Measurements from ENCODE around the gene MROH9.
"Not testable (repeated sequence)": the region's sequence is repeated elsewhere in the genome, so short reads cannot be mapped to it uniquely, and the experiment has no call there.

Gene MROH9

GRCh38 chr1:170935231-170935630 is at the start of gene MROH9:
Gene MROH9, plus strand, starts transcription at chr1:170935534. Its CDS starts 10,023 bp downstream, at chr1:170945557.
- no peak for DNase-seq (ENCODE audit: low spot score)

GRCh38 chr1:170885551-170885950 is 49.8 kb upstream of the MROH9 start:
- DNase-seq (ENCODE audit: low spot score): no peak

- DNase-seq (ENCODE audit: low spot score): no peak
Measured at GRCh38 chr1:170886460-170886859, 48.9 kb upstream of the MROH9 start.

- DNase-seq (ENCODE audit: low spot score): no peak
Measured at GRCh38 chr1:170887726-170888125, 47.6 kb upstream of the MROH9 start.

- no peak for DNase-seq (ENCODE audit: low spot score)
Measured at GRCh38 chr1:170891872-170892271, 43.5 kb upstream of the MROH9 start.

- no peak for DNase-seq (ENCODE audit: low spot score)
Measured at GRCh38 chr1:170893655-170894297, 41.6 kb upstream of the MROH9 start.

GRCh38 chr1:170903961-170904360 is 31.4 kb upstream of the MROH9 start:
- DNase-seq (ENCODE audit: low spot score): no peak

GRCh38 chr1:170908942-170909341 is 26.4 kb upstream of the MROH9 start:
- DNase-seq (ENCODE audit: low spot score): no peak

GRCh38 chr1:170910273-170910672 is 25.1 kb upstream of the MROH9 start:
- DNase-seq (ENCODE audit: low spot score): no peak

GRCh38 chr1:170917373-170917772 is 18.0 kb upstream of the MROH9 start:
- DNase-seq (ENCODE audit: low spot score): no peak

- not testable (repeated sequence) for DNase-seq (ENCODE audit: low spot score)
Measured at GRCh38 chr1:170924656-170925055, 10.7 kb upstream of the MROH9 start.

GRCh38 chr1:170927955-170928840 is 7.1 kb upstream of the MROH9 start:
- DNase-seq (ENCODE audit: low spot score): no peak

GRCh38 chr1:170929412-170929834 is 5.9 kb upstream of the MROH9 start:
- no peak for DNase-seq (ENCODE audit: low spot score)

- DNase-seq (ENCODE audit: low spot score): peak; percentile 17
Measured at GRCh38 chr1:170929835-170930554, 5.3 kb upstream of the MROH9 start.

- no peak for DNase-seq (ENCODE audit: low spot score)
Measured at GRCh38 chr1:170931650-170932049, 3.7 kb upstream of the MROH9 start.

- DNase-seq (ENCODE audit: low spot score): no peak
Measured at GRCh38 chr1:170932236-170932635, 3.1 kb upstream of the MROH9 start.

GRCh38 chr1:170938281-170938680 is 2.9 kb downstream of the MROH9 start:
- DNase-seq (ENCODE audit: low spot score): no peak

GRCh38 chr1:170939476-170939875 is 4.1 kb downstream of the MROH9 start:
- DNase-seq (ENCODE audit: low spot score): no peak

GRCh38 chr1:170951744-170952143 is 16.4 kb downstream of the MROH9 start:
- DNase-seq (ENCODE audit: low spot score): not testable (repeated sequence)

- DNase-seq (ENCODE audit: low spot score): no peak
Measured at GRCh38 chr1:170959385-170959784, 24.1 kb downstream of the MROH9 start.

- no peak for DNase-seq (ENCODE audit: low spot score)
Measured at GRCh38 chr1:170964506-170964905, 29.2 kb downstream of the MROH9 start.

GRCh38 chr1:170967042-170967910 is 31.9 kb downstream of the MROH9 start:
- DNase-seq (ENCODE audit: low spot score): no peak

All from CD4-positive, alpha-beta T cell treated with Interleukin-6 at 100 ng/mL for 8 hours (primary cell).